GM19238 (cell line): ENCODE measurements around the gene MYH6.
"Not testable (repeated sequence)": the region's sequence is repeated elsewhere in the genome, so short reads cannot be mapped to it uniquely, and the experiment has no call there.

Experiments used
- DNase-seq: peaks from one replicate; pipeline ENCODE4 v3.0.0; 2011; ENCODE audit warnings: low spot score; ENCODE audit not compliant: insufficient read length

MYH6 gene

DNA sequence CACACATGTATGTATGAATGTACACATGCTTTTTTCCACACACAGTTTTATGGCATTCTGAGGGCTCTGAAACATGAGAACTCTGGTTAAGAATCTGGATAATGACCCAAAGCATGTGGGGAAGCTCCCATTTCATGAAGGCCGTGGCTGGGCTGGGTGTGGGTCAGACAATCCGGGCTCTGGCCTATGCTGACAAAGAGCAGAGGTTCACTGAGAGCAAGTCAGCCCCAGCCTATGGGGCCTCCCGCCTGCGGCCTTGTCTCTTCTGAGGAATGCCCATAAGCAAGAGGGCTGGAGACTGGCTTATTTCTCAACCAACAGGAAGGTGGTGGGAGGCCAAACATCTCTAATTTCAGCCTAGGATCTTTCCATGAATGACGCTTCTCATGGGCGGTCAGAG lies 8.5 kb downstream of the MYH6 start:
- DNase-seq = no peak

GRCh38 chr14:23399136-23399535 lies 8.9 kb downstream of the MYH6 start:
- no peak for DNase-seq

GRCh38 chr14:23398348-23398747 lies 9.7 kb downstream of the MYH6 start:
- DNase-seq = no peak

- no peak for DNase-seq
These were observed 11.2 kb downstream of the MYH6 start for GRCh38 chr14:23396781-23397407.

- no peak for DNase-seq
These were observed 11.9 kb downstream of the MYH6 start for GRCh38 chr14:23396126-23396525.

GRCh38 chr14:23392613-23393012 lies 15.5 kb downstream of the MYH6 start:
- no peak for DNase-seq

- DNase-seq = not testable (repeated sequence)
These were observed 18.2 kb downstream of the MYH6 start for GRCh38 chr14:23389871-23390270.

DNA sequence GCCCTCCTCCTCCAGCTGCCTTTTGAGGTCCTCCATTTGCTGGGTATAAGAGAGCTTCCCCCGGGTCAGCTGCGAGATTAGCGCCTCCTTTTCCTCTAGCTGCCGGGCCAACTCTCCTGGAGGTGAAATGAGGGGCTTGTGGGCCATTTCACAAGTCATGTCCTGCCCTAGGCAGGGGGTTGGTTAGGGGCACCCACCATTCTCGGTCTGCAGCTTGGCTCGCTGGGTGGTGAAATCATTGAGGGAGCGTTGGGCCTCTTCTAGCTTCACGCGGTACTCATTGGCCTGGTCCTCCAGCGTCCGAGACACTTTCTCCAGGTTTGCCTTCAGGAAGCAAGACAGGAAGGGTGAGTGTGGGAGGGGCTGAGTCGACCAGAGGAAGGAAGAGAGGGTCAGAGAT lies 18.7 kb downstream of the MYH6 start:
- DNase-seq = no peak

DNA sequence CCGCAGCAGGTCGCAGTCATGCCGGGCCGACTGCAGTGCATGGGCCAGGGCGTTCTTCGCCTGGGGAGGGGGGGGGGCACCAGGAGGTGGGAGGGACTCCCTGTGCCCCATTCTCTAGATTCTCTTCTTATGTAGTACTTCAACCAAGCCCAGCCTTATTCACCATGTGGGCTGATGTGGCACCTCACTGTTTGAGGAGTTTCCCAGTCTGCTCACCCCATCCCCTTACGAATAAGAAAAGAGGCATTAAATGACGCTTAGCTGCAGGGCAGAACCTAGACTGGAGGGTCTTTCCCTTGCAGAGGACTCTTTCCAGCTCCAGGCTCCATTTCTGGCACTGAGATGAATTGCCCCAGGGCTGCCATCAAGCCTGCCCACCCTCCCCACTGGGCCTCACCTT lies 19.1 kb downstream of the MYH6 start:
- no peak for DNase-seq

- no peak for DNase-seq
These were observed 19.9 kb downstream of the MYH6 start for GRCh38 chr14:23387916-23388882.

- no peak for DNase-seq
These were observed 21.1 kb downstream of the MYH6 start for GRCh38 chr14:23386999-23387398.

DNA sequence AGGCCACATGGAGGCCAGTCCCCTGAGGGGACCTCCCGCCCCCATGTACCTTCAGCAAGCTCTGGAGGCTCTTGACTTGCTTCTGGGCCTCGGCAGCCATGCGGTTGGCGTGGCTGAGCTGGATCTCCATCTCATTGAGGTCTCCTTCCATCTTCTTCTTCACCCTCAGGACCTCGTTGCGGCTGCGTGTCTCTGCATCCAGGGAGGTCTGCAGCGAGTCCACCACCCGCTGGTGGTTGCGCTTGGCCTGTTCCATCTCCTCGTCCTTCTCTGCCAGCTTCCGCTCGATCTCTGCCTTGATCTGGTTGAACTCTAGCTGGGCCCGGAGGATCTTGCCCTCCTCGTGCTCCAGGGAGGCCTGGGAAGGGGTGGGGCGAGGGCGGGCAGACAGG lies 21.8 kb downstream of the MYH6 start:
- DNase-seq = not testable (repeated sequence)

GRCh38 chr14:23385642-23386265 lies 22.3 kb downstream of the MYH6 start:
- no peak for DNase-seq

- DNase-seq = no peak
These were observed 22.8 kb downstream of the MYH6 start for GRCh38 chr14:23385244-23385641.

GRCh38 chr14:23384364-23385080 lies 23.6 kb downstream of the MYH6 start:
- DNase-seq = no peak

- no peak for DNase-seq
These were observed 25.2 kb downstream of the MYH6 start for GRCh38 chr14:23382731-23383440.

- DNase-seq = no peak
These were observed 25.8 kb downstream of the MYH6 start for GRCh38 chr14:23382276-23382675.

DNA sequence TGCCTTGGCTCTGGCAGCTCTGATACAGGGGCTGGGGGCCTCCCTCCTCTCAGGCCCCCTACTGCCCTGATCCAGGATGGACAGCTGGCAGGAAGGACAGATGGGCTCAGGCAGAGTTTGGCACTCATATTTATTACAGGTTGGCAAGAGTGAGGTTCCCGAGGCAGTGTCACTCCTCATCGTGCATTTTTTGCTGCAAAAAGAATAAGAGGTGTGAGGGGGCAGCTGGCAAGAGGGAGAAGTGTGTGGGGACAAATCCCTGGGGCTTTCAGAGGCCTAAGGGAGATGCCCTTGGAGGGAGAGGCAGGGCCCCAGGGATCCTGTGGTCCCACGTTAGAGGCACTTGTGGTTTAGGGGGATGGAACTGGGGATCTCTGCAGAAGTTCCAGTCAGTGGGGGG lies 26.2 kb downstream of the MYH6 start:
- no peak for DNase-seq

- DNase-seq = no peak
These were observed 27.1 kb downstream of the MYH6 start for GRCh38 chr14:23380976-23381375.

DNA sequence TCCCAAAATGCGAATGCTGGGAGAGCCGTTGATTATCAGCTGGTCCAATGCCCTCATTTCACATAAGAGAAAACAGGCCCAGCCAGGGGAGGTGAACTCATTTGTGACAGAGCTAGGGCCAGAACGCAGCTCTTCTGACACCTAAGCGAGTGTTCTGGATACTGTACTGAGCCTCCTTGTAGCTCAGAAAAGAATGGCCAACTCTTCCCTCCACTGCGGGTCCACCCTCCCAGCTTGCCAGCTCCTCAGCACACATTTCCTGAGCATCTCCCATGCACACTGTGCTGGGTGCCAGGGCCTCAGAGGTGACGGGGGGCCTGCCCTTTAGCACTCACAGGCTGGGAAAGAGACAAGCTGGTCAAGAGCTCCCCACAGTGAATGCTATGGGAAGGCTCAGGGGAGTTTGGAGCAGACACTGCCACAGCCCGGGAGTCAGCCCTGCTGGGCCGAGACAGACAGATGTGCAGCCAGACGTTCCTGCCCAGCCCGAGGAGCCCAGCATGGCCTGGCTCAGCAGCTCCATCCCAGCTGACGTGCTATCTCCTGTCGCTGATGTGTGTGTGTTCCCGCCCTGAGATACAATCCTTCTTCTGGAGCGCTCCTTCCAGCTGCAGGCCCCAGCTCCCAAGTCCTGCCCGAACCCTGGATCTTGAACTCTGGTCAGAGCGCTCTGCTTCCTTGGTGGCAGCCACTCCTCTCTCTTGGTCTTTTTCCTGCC lies 27.7 kb downstream of the MYH6 start:
- DNase-seq = no peak
